Measurements from ENCODE around the gene ENPP1.

ENPP1 gene

GRCh38 chr6:131765081-131765803 is 42.6 kb upstream of the ENPP1 start:
- no peak for DNase-seq (ENCODE audit: extremely low read depth, low read depth)
- TF ChIP-seq, protein P1, sequence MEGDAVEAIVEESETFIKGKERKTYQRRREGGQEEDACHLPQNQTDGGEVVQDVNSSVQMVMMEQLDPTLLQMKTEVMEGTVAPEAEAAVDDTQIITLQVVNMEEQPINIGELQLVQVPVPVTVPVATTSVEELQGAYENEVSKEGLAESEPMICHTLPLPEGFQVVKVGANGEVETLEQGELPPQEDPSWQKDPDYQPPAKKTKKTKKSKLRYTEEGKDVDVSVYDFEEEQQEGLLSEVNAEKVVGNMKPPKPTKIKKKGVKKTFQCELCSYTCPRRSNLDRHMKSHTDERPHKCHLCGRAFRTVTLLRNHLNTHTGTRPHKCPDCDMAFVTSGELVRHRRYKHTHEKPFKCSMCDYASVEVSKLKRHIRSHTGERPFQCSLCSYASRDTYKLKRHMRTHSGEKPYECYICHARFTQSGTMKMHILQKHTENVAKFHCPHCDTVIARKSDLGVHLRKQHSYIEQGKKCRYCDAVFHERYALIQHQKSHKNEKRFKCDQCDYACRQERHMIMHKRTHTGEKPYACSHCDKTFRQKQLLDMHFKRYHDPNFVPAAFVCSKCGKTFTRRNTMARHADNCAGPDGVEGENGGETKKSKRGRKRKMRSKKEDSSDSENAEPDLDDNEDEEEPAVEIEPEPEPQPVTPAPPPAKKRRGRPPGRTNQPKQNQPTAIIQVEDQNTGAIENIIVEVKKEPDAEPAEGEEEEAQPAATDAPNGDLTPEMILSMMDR (IDR thresholded peaks at IDR 0.05; ENCODE audit: low read depth, low read length) = no peak

GRCh38 chr6:131765804-131766135 is 42.0 kb upstream of the ENPP1 start:
- TF ChIP-seq, protein P1 (IDR thresholded peaks at IDR 0.05; ENCODE audit: low read depth, low read length) = no peak
- no peak for DNase-seq (ENCODE audit: extremely low read depth, low read depth)

DNA sequence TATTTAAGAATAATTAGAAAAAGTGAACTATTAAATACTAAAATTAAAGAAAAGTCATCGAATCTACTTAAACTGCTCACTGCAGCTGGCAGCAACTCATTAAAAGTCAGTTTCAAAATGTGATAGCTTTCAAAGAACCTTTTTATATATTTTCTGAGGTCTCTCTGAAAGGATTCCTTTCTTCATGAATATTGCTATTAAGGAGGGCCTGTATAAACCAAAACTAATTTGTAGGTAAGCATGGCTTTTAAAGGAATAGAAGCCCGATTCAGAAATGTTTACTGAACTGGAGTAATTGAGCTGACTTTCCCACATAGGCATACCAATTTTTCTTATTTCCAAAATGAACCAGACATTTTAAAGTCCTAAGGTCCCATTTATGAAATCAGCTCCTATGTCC is 41.2 kb upstream of the ENPP1 start:
- DNase-seq (ENCODE audit: extremely low read depth, low read depth) = no peak
- TF ChIP-seq, protein P1 (IDR thresholded peaks at IDR 0.05; ENCODE audit: low read depth, low read length) = no peak

DNA sequence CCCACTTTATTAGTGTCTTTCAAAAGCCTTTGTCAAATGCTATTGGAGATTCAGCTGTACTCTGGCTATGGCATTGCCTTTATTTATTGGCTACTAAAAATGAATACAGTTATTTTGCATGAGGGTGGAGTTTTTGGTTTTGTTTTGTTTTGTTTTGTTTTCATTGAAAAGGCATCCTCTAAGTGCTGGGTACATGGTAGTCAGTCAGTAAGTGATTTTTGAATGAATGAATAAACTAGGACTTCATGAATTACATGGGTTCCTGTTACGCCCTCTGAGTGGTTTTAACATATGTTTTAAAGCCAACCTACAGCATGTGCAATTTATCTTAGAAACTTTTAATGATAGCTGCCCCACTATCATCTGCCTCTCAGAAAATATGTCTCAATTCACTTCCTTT is 38.9 kb upstream of the ENPP1 start:
- TF ChIP-seq, protein P1 (IDR thresholded peaks at IDR 0.05; ENCODE audit: low read depth, low read length) = no peak
- no peak for DNase-seq (ENCODE audit: extremely low read depth, low read depth)

DNA sequence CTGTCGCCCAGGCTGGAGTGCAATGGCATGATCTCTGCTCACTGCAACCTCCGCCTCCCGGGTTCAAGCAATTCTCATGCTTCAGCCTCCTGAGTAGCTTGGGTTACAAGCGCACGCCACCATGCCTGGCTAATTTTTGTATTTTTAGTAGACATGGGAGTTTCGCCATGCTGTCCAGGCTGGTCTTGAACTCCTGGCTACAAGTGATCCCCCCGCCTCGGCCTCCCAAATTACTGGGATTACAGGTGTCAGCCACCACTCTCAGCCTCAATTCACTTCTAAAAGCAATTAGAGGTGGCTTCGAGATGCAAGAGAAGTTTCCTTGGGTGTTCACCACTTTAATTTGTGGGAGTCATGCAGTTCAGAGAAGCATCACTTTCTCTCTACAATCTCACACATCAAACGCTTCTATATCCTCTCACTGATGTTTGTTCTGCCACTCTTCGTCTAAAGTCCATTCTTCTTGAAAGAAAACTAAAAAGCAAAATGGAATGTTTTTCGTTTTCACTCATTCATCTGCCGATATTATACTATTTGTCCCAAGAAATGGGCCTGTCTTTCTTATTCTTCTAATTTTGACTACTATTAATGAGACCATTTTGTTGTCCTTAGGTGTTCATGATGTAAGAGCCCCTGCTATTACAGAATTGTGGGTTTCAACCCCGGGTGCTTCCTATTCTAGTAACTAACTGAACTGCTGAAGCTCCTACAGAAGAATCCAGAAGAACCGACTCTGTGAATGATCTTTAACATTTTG is 38.3 kb upstream of the ENPP1 start:
- TF ChIP-seq, protein P1 (IDR thresholded peaks at IDR 0.05; ENCODE audit: low read depth, low read length) = no peak
- no peak for DNase-seq (ENCODE audit: extremely low read depth, low read depth)

- TF ChIP-seq, protein P1 (IDR thresholded peaks at IDR 0.05; ENCODE audit: low read depth, low read length) = no peak
- DNase-seq (ENCODE audit: extremely low read depth, low read depth) = no peak
Observed at GRCh38 chr6:131770776-131771175, 37.0 kb upstream of the ENPP1 start.

- DNase-seq (ENCODE audit: extremely low read depth, low read depth) = no peak
- TF ChIP-seq, protein P1 (IDR thresholded peaks at IDR 0.05; ENCODE audit: low read depth, low read length) = no peak
Observed at GRCh38 chr6:131773284-131773950, 34.4 kb upstream of the ENPP1 start.
